Psoas muscle (tissue), 8 donors: ENCODE data around the gene NANOS1. TPM values are rescaled to one million over a fixed set of nuclear protein-coding genes. Genes with fewer than 3 reads are reported as not detected.

Experiments
- ATAC-seq, 4 donors: fragments of 200-7000 bp; cut with Tn5 transposase; one replicate each; pipeline ENCODE4 v1.9.1; 2020; ENCODE audit warnings: moderate library complexity in 3 of 4, mild to moderate bottlenecking in 2 of 4
- DNase-seq, 2 donors: peaks; one replicate each; pipeline ENCODE4 v3.0.0-alpha.2; 2020
- H3K27ac ChIP-seq: fragments of 200-600 bp; one replicate; pipeline ENCODE4 v1.8.0; 2022
- H3K27me3 ChIP-seq, 3 donors: fragments of 200-600 bp in 1 of 3; one replicate each; pipeline versions ENCODE4 v1.6.1 to v1.8.0; 2013 to 2022; ENCODE audit warnings: low read length in 2 of 3, mild to moderate bottlenecking in 2 of 3, moderate library complexity in 1 of 3; ENCODE audit not compliant: insufficient read depth in 3 of 3
- H3K36me3 ChIP-seq, 2 donors: fragments of 200-600 bp in 1 of 2; one replicate each; pipeline versions ENCODE4 v1.6.1 to v1.8.0; 2013 to 2022; ENCODE audit warnings: low read depth in 1 of 2, mild to moderate bottlenecking in 1 of 2, moderate library complexity in 1 of 2; ENCODE audit not compliant: insufficient read depth in 1 of 2
- H3K4me1 ChIP-seq: fragments of 200-600 bp; one replicate; pipeline ENCODE4 v1.8.0; 2022
- H3K4me3 ChIP-seq: fragments of 200-600 bp; one replicate; pipeline ENCODE4 v1.8.0; 2022; ENCODE audit warnings: mild to moderate bottlenecking
- H3K9me3 ChIP-seq: fragments of 200-600 bp; one replicate; pipeline ENCODE4 v1.8.0; 2022
- CTCF ChIP-seq: fragments of 200-600 bp; IDR thresholded peaks from one replicate; pipeline ENCODE4 v1.8.0; 2022; ENCODE audit warnings: antibody characterized with exemption
- WGBS, 3 donors: extraction: QIAGEN DNeasy Blood & Tissue Kit; methylation state at CpG; one replicate each; pipeline versions ENCODE4 v1.1.6 to v1.1.7; 2013; 5-methylcytosine and 5-hydroxymethylcytosine counted together
- intact Hi-C, 2 donors: fragments of 100-400 bp; cut with DNase I; formaldehyde crosslinking; loops; one replicate each; pipeline versions ENCODE4 v1.11.0 to v1.14.2; 2022
- polyA plus RNA-seq, 3 donors: library from polyadenylated mRNA; stranded (reverse); fragments of 200-250 nt; gene quantifications; one replicate each; pipeline ENCODE4 v1.2.3, GENCODE V29; 2013
- total RNA-seq, 4 donors: library from RNA; stranded (reverse); fragmentation: NEBNext Ultra II Directional in 2 of 4; extraction: Animal tissue kit (Norgen Biotek cat#: 25700) in 2 of 4; gene quantifications; one replicate each; pipeline versions ENCODE4 v1.2.1 to v1.2.4, GENCODE V29; 2021 to 2023
- donor health status: healthy with polysubstance abuse.
- donor health status: DM: no; HTN: no; CAD: no; lungs with moderate emphysema.
- donor health status: Bipolar disorder and iron deficiency.
- donor health status: healthy.
- donor health status: DM: yes; HTN: yes; CAD: no.
- donor health status: DM: no; HTN: no; CAD: no.
- donor health status: DM: no; HTN: no; CAD: no.
- donor health status: DM: yes; HTN: yes; CAD: no.

NANOS1 gene
- total and polyA plus RNA-seq, 7 donors: 1.4 to 59.4 (median 19.3) TPM

GRCh38 chr10:118990326-118990725 lies 39.2 kb upstream of the NANOS1 start:
- DNase-seq: no peak
- WGBS, 3 donors: 84 to 92% (median 88%) methylated on average over 1 of the region's 1 CpG
- Histone ChIP-seq H3K36me3 (no peaks in the 10 kb centered on the region), H3K9me3 (peaks cover 12% of the 10 kb centered on the region), H3K27ac (no peak overlapping the region), H3K4me3 (no peak overlapping the region), H3K27me3 (no peaks in the 10 kb centered on the region), H3K4me1 (no peaks in the 10 kb centered on the region)
- no peak for TF ChIP-seq CTCF
- intact Hi-C loops: no loop called here
- no peak for ATAC-seq

GRCh38 chr10:118992496-118992895 lies 37.0 kb upstream of the NANOS1 start:
- TF ChIP-seq CTCF: no peak
- no peak overlapping the region for H3K4me3 ChIP-seq
- H3K27ac ChIP-seq: no peak overlapping the region
- intact Hi-C loops: no loop called here
- H3K27me3 ChIP-seq: no peaks in the 10 kb centered on the region
- no peaks in the 10 kb centered on the region for H3K36me3 ChIP-seq
- no peak for DNase-seq
- ATAC-seq: no peak
- 77 to 80% (median 77%) methylated on average over 2 of the region's 2 CpGs for WGBS, 3 donors
- no peaks in the 10 kb centered on the region for H3K9me3 ChIP-seq
- H3K4me1 ChIP-seq: no peaks in the 10 kb centered on the region

GRCh38 chr10:118993214-118993613 lies 36.3 kb upstream of the NANOS1 start:
- intact Hi-C loops: no loop called here
- TF ChIP-seq CTCF: no peak

GRCh38 chr10:118994321-118994720 lies 35.2 kb upstream of the NANOS1 start:
- Histone ChIP-seq H3K4me3 (no peak overlapping the region), H3K36me3 (no peaks in the 10 kb centered on the region), H3K27ac (no peak overlapping the region), H3K9me3 (no peaks in the 10 kb centered on the region), H3K4me1 (no peaks in the 10 kb centered on the region), H3K27me3 (no peaks in the 10 kb centered on the region)
- 83 to 94% (median 85%) methylated on average over 2 of the region's 2 CpGs for WGBS, 3 donors
- TF ChIP-seq CTCF: no peak
- no peak for DNase-seq
- ATAC-seq: no peak
- intact Hi-C loops: no loop called here

More at GRCh38 chr10:118993214-118993613, 36.3 kb upstream of the NANOS1 start:
- ATAC-seq (no peak), DNase-seq (no peak)
- WGBS, 3 donors: 73 to 75% (median 75%) methylated on average over 3 of the region's 3 CpGs
- no peak overlapping the region for H3K27ac ChIP-seq
- no peaks in the 10 kb centered on the region for H3K27me3 ChIP-seq
- H3K4me1 ChIP-seq: no peaks in the 10 kb centered on the region
- no peak overlapping the region for H3K4me3 ChIP-seq
- H3K36me3 ChIP-seq: no peaks in the 10 kb centered on the region
- H3K9me3 ChIP-seq: no peaks in the 10 kb centered on the region

- no peaks in the 10 kb centered on the region for H3K36me3 ChIP-seq
- intact Hi-C loops: no loop called here
- H3K4me3 ChIP-seq: no peak overlapping the region
- no peak for ATAC-seq
- no peaks in the 10 kb centered on the region for H3K4me1 ChIP-seq
- no peaks in the 10 kb centered on the region for H3K27me3 ChIP-seq
- TF ChIP-seq CTCF: no peak
- no peak overlapping the region for H3K27ac ChIP-seq
- no peaks in the 10 kb centered on the region for H3K9me3 ChIP-seq
- no peak for DNase-seq
- WGBS, 3 donors: 90 to 93% (median 93%) methylated on average over 10 of the region's 10 CpGs
These were observed 33.8 kb upstream of the NANOS1 start for GRCh38 chr10:118995739-118996138.
